Endothelial cell of umbilical vein (primary cell): Measurements from ENCODE around the gene MAN2A1. TPM values are rescaled to one million over a fixed set of nuclear protein-coding genes. Genes with fewer than 3 reads are reported as not detected.

Source experiments
- BruUV-seq: library from RNA; stranded (reverse); fragments of 400-500 nt; replicated peaks from 2 replicates; lab custom pipeline; 2021; lab: Mats Ljungman, UMichigan
- CTCF ChIA-PET: fragments of 300-600, 350-600 bp; sonication (Branson Sonifier 250); formaldehyde crosslinking; loops from one replicate; lab custom pipeline; 2021; ENCODE audit warnings: antibody characterized with exemption, inconsistent platforms; lab: Charles Lee
- POLR2A ChIA-PET: fragments of 300-600, 350-600 bp; sonication (Branson Sonifier 250); formaldehyde crosslinking; loops from one replicate; lab custom pipeline; 2021; ENCODE audit warnings: antibody characterized with exemption, inconsistent platforms; lab: Charles Lee
- DNase-seq: peaks from one replicate; pipeline ENCODE4 v3.0.0-alpha.2; 2011; ENCODE audit warnings: low read depth, low spot score
- FAIRE-seq: peaks from 2 replicates; lab custom pipeline; 2011; peaks lifted over from hg19 to GRCh38; lab: Jason Lieb, UNC
- H2AFZ ChIP-seq: 2 replicates; pipeline ENCODE4 v1.6.0; 2012; ENCODE audit warnings: low read depth, low read length, control low read depth, inconsistent platforms
- H3K27ac ChIP-seq: 2 replicates; pipeline ENCODE4 v1.5.1; 2011; ENCODE audit warnings: low read depth, mild to moderate bottlenecking, control low read depth, low read length, moderate library complexity; ENCODE audit not compliant: insufficient read depth
- H3K27me3 ChIP-seq, 2 experiments: 2 replicates each; pipeline versions ENCODE4 v1.6.0 to v1.6.1; 2011; ENCODE audit warnings: low read length in 2 of 2, mixed read lengths in 1 of 2; ENCODE audit not compliant: control insufficient read depth in 2 of 2, insufficient read depth in 2 of 2
- H3K36me3 ChIP-seq, 2 experiments: 2 replicates in 1 of 2; 3 replicates in 1 of 2; pipeline ENCODE4 v1.5.1; 2011; ENCODE audit warnings: low read length in 2 of 2, mild to moderate bottlenecking in 1 of 2, moderate library complexity in 1 of 2; ENCODE audit not compliant: control insufficient read depth in 2 of 2, insufficient read depth in 2 of 2; ENCODE audit errors: extremely low read depth in 1 of 2
- H3K4me1 ChIP-seq: 3 replicates; pipeline ENCODE4 v1.5.1; 2011; ENCODE audit warnings: mild to moderate bottlenecking, low read length; ENCODE audit not compliant: control insufficient read depth, insufficient read depth; ENCODE audit errors: extremely low read depth
- H3K4me2 ChIP-seq: 2 replicates; pipeline ENCODE4 v1.6.1; 2011; ENCODE audit warnings: low read length, control low read depth, mixed read lengths; ENCODE audit not compliant: insufficient read depth
- H3K4me3 ChIP-seq, 3 experiments: fragments of 200-600 bp in 1 of 3; sonication (generic), shearing (Covaris generic) in 1 of 3; replicated peaks in 1 of 3; 2 replicates each; pipeline ENCODE4 v1.5.1; 2011 to 2016; ENCODE audit warnings: control low read depth in 3 of 3, low read length in 3 of 3, mild to moderate bottlenecking in 2 of 3, inconsistent platforms in 1 of 3, low read depth in 1 of 3, moderate library complexity in 1 of 3; ENCODE audit not compliant: insufficient read depth in 1 of 3
- H3K79me2 ChIP-seq: 2 replicates; pipeline ENCODE4 v1.6.0; 2012; ENCODE audit warnings: low read length, inconsistent platforms; ENCODE audit not compliant: control insufficient read depth, insufficient read depth
- H3K9ac ChIP-seq: replicated peaks from 2 replicates; pipeline ENCODE3; 2011; ENCODE audit warnings: low read length, control low read depth; ENCODE audit not compliant: insufficient read depth; ENCODE audit errors: extremely low read depth
- H3K9me1 ChIP-seq: replicated peaks from 3 replicates; pipeline ENCODE4 v1.6.0; 2011; ENCODE audit warnings: mild to moderate bottlenecking, low read length; ENCODE audit not compliant: control insufficient read depth, insufficient read depth; ENCODE audit errors: extremely low read depth
- H3K9me3 ChIP-seq: replicated peaks from 2 replicates; pipeline ENCODE4 v1.5.1; 2012; ENCODE audit warnings: low read length, inconsistent platforms; ENCODE audit not compliant: control insufficient read depth, insufficient read depth
- H4K20me1 ChIP-seq: replicated peaks from 2 replicates; pipeline ENCODE3; 2011; ENCODE audit warnings: mild to moderate bottlenecking, low read length; ENCODE audit not compliant: control insufficient read depth, insufficient read depth; ENCODE audit errors: extremely low read depth
- EZH2 ChIP-seq: IDR thresholded peaks from 2 replicates; pipeline ENCODE4 v1.6.1; 2012; ENCODE audit warnings: borderline replicate concordance, low read depth, mild to moderate bottlenecking, moderate library complexity, low read length, inconsistent platforms; ENCODE audit not compliant: severe bottlenecking
- FOS ChIP-seq: IDR thresholded peaks from 2 replicates; pipeline ENCODE4 v1.6.1; 2011; ENCODE audit warnings: mild to moderate bottlenecking, low read length, moderate library complexity, borderline replicate concordance; ENCODE audit not compliant: insufficient read depth
- JUN ChIP-seq: IDR thresholded peaks from 2 replicates; pipeline ENCODE4 v1.6.1; 2011; ENCODE audit warnings: borderline replicate concordance, low read depth; ENCODE audit not compliant: insufficient read length, insufficient read depth
- MYC ChIP-seq: IDR thresholded peaks from one replicate; pipeline ENCODE4 v1.6.1; 2011; ENCODE audit warnings: mild to moderate bottlenecking, low read depth, low read length
- POLR2A ChIP-seq: IDR thresholded peaks from 2 replicates; pipeline ENCODE4 v1.6.1; 2012; ENCODE audit warnings: low read depth, mild to moderate bottlenecking, control low read depth, low read length
- POLR2AphosphoS5 ChIP-seq: IDR thresholded peaks from 2 replicates; pipeline ENCODE4 v1.6.1; 2012; ENCODE audit warnings: low read depth, mild to moderate bottlenecking, control low read depth, low read length, moderate library complexity; ENCODE audit not compliant: insufficient read depth
- dilution Hi-C: fragments of 300-500 bp; cut with MboI; formaldehyde crosslinking; loops from one replicate; pipeline ENCODE4 v1.15.0; 2019; ENCODE audit warnings: low sequenced_read_pairs; ENCODE audit not compliant: extremely low pct_ligation_motif_present
- intact Hi-C: fragments of 100-400 bp; cut with micrococcal nuclease; formaldehyde crosslinking; loops from one replicate; pipeline ENCODE4 v1.10.0; 2022
- polyA plus RNA-seq, 4 experiments: library from polyadenylated mRNA; depleted of rRNA in 3 of 4; stranded (reverse) in 3 of 4; unstranded in 1 of 4; fragments of >200 nt; gene quantifications; 2 replicates each; pipeline versions ENCODE4 v1.2.1 to v1.2.3, GENCODE V29; 2011 to 2012; ENCODE audit warnings: missing spikeins in 1 of 4
- total RNA-seq: library from RNA; stranded (reverse); gene quantifications from 2 replicates; pipeline ENCODE4 v1.2.3, GENCODE V29; 2021
- TF ChIP-seq, protein P1 (sequence below): IDR thresholded peaks from 2 replicates; pipeline ENCODE4 v1.6.1; 2011; ENCODE audit not compliant: insufficient read depth, insufficient read length
- TF ChIP-seq, protein P2 (sequence below), 2 donors: IDR thresholded peaks; 1 replicate in 1 of 2; 2 replicates in 1 of 2; pipeline ENCODE4 v1.5.1; 2011; ENCODE audit warnings: low read length in 2 of 2, mild to moderate bottlenecking in 2 of 2, moderate library complexity in 2 of 2, control low read depth in 1 of 2, inconsistent platforms in 1 of 2, low read depth in 1 of 2; ENCODE audit not compliant: insufficient read depth in 1 of 2; ENCODE audit errors: extremely low read depth in 1 of 2

The MAN2A1 gene
- total and polyA plus RNA-seq, 2 donors (not counting 3 experiments of a cell fraction or from before 2014, with no cell fraction given): 20.8 to 54.8 TPM

DNA sequence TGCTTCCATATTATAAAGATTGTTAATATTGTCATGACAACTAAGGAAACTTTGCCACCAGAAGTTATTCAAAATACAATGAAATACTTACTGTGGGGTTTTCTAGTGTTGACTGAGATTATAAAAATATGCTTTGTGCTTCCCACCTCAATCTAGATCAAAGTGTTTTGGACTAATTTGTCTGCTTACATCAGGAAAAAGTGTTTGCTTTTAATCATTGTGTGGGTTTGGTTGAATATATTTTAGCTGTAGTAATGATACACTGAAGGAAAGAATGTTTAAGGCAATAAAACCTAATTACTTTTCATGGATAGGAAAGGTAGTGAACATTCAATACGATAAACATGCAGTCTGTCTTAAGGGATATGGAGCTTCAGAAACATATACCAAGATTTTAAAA is 29.8 kb upstream of the MAN2A1 start:
- DNase-seq (no peak), FAIRE-seq (no peak)
- no peaks in the 10 kb centered on the region for H3K36me3 ChIP-seq
- no peak overlapping the region for H3K4me3 ChIP-seq
- ChIA-PET CTCF (interaction anchor here (0.6 to 2.2 kb wide), 2 partner anchors 29 to 705 kb away, joined by 3 to 7 read pairs; no protein-coding TSS in a partner anchor), POLR2A (no interaction called here)
- H2AFZ ChIP-seq: no peak overlapping the region
- H3K9me1 ChIP-seq: no peaks in the 10 kb centered on the region
- no peak overlapping the region for H3K4me2 ChIP-seq
- H4K20me1 ChIP-seq: no peaks in the 10 kb centered on the region
- no peaks in the 10 kb centered on the region for H3K79me2 ChIP-seq
- no peaks in the 10 kb centered on the region for H3K27me3 ChIP-seq
- no TSS peak for BruUV-seq
- H3K9me3 ChIP-seq: no peaks in the 10 kb centered on the region
- H3K27ac ChIP-seq: no peak overlapping the region
- intact Hi-C loops: loop anchor here (5.0 kb wide), 1 partner anchor 998 kb away; no protein-coding TSS in a partner anchor
- H3K9ac ChIP-seq: no peak overlapping the region
- peaks cover 16% of the 10 kb centered on the region for H3K4me1 ChIP-seq
- dilution Hi-C loops: no loop called here
- TF ChIP-seq, protein P1, sequence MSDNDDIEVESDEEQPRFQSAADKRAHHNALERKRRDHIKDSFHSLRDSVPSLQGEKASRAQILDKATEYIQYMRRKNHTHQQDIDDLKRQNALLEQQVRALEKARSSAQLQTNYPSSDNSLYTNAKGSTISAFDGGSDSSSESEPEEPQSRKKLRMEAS: no peak
- TF ChIP-seq POLR2A: no peak
- no peak for TF ChIP-seq JUN
- no peak for TF ChIP-seq FOS
- TF ChIP-seq EZH2: no peak
- TF ChIP-seq, protein P2, sequence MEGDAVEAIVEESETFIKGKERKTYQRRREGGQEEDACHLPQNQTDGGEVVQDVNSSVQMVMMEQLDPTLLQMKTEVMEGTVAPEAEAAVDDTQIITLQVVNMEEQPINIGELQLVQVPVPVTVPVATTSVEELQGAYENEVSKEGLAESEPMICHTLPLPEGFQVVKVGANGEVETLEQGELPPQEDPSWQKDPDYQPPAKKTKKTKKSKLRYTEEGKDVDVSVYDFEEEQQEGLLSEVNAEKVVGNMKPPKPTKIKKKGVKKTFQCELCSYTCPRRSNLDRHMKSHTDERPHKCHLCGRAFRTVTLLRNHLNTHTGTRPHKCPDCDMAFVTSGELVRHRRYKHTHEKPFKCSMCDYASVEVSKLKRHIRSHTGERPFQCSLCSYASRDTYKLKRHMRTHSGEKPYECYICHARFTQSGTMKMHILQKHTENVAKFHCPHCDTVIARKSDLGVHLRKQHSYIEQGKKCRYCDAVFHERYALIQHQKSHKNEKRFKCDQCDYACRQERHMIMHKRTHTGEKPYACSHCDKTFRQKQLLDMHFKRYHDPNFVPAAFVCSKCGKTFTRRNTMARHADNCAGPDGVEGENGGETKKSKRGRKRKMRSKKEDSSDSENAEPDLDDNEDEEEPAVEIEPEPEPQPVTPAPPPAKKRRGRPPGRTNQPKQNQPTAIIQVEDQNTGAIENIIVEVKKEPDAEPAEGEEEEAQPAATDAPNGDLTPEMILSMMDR (IDR thresholded peaks at IDR 0.05; ENCODE audit: extremely low read depth in 1 of 2, insufficient read depth in 1 of 2, low read depth in 1 of 2, low read length in 2 of 2): no peak
- no peak for TF ChIP-seq MYC
- TF ChIP-seq POLR2AphosphoS5: no peak
